PC-9 (cell line): ENCODE measurements around the gene OPHN1.

ENCODE experiments used
- CTCF ChIP-seq: fragments of 200-600 bp; sonication (generic); conservative IDR thresholded peaks from 2 replicates; pipeline ENCODE4 v1.6.1; 2017; ENCODE audit warnings: mixed run types, antibody characterized with exemption, mild to moderate bottlenecking, moderate library complexity
- EZH2 ChIP-seq: fragments of 200-600 bp; sonication (generic); IDR thresholded peaks from 2 replicates; pipeline ENCODE4 v1.8.0; 2017; ENCODE audit warnings: antibody characterized with exemption, low read depth

- TF ChIP-seq CTCF, result no peak
- no peak for TF ChIP-seq EZH2
These were observed 16.7 kb downstream of the OPHN1 start for GRCh38 chrX:68416592-68416991.
